ENCODE results near the gene GOLGA1. TPM values are rescaled to one million over a fixed set of nuclear protein-coding genes. Genes with fewer than 3 reads are reported as not detected.

Gene GOLGA1
- total RNA-seq, 1 donor from 2014 or later: 36.8 TPM

DNA sequence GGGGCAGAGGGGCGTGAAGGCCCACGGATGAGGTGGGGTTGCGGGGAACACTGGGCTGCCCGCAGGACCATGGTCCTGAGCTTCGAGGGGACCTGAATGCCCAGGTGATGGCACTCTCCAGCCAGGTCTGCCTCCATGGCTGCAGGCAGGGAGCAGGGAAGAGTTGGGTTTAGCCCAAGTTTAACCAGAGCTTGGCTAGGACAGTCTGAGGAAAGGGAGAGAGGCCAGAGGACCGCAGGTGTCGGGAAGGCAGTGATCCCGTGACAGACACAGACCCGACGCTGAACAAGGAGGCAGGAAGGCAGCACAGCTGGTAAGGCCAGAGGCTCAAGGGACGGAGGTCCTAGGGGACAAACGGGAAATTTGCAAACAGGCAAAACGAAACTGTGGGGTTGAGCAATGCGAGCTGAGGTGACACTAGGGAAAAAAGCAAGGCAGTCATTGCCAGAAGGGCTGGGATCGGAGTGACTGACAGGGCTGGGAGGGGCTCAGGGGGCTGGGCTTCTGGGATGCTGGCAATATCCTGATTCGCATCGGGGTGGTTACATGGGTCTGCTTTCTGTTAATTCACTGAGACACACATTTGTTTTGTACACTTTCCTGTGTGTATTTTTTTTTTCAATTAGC, 53.9 kb downstream of the GOLGA1 start:
- no peak for DNase-seq (ENCODE audit: low spot score in 2 of 2)
- H3K4me3 ChIP-seq: no peak overlapping the region
- intact Hi-C loops (cut with DNase I): no loop called here
- H3K27ac ChIP-seq: no peak overlapping the region
- H3K9me3 ChIP-seq: no peaks in the 10 kb centered on the region
- H3K36me3 ChIP-seq: peaks cover 86 to 88% of the 10 kb centered on the region in 2 donors
- H3K4me1 ChIP-seq: no peaks in the 10 kb centered on the region
- H3K27me3 ChIP-seq: no peaks in the 10 kb centered on the region
- TF ChIP-seq, protein P1, sequence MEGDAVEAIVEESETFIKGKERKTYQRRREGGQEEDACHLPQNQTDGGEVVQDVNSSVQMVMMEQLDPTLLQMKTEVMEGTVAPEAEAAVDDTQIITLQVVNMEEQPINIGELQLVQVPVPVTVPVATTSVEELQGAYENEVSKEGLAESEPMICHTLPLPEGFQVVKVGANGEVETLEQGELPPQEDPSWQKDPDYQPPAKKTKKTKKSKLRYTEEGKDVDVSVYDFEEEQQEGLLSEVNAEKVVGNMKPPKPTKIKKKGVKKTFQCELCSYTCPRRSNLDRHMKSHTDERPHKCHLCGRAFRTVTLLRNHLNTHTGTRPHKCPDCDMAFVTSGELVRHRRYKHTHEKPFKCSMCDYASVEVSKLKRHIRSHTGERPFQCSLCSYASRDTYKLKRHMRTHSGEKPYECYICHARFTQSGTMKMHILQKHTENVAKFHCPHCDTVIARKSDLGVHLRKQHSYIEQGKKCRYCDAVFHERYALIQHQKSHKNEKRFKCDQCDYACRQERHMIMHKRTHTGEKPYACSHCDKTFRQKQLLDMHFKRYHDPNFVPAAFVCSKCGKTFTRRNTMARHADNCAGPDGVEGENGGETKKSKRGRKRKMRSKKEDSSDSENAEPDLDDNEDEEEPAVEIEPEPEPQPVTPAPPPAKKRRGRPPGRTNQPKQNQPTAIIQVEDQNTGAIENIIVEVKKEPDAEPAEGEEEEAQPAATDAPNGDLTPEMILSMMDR (IDR thresholded peaks at IDR 0.05): no peak

DNA sequence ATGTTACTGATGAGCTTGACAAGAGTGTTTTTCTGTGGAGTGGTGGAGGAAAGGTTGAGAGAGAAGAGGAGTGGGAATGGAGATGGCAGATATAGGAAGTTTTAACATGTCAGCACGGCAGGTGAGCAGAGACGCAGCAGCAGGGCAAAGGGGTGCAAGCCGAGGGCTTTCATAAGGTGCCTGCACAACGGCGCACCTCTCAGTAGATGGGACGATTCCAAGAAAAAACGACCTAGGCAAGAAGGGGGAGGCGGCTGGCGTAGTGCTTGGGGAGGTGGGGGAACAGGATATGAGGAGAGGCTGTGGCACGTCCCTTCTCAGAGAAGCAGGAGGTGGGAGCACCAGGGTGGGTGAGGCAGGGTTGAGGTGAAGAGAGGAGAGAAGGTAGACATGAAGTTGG, 54.4 kb downstream of the GOLGA1 start:
- Histone ChIP-seq H3K4me3 (no peak overlapping the region), H3K27ac (no peak overlapping the region), H3K4me1 (no peaks in the 10 kb centered on the region), H3K9me3 (no peaks in the 10 kb centered on the region), H3K36me3 (peaks cover 86% of the 10 kb centered on the region in 2 donors), H3K27me3 (no peaks in the 10 kb centered on the region)
- no peak for DNase-seq (ENCODE audit: low spot score in 2 of 2)
- TF ChIP-seq, protein P1 (IDR thresholded peaks at IDR 0.05): no peak
- intact Hi-C loops (cut with DNase I): no loop called here

DNA sequence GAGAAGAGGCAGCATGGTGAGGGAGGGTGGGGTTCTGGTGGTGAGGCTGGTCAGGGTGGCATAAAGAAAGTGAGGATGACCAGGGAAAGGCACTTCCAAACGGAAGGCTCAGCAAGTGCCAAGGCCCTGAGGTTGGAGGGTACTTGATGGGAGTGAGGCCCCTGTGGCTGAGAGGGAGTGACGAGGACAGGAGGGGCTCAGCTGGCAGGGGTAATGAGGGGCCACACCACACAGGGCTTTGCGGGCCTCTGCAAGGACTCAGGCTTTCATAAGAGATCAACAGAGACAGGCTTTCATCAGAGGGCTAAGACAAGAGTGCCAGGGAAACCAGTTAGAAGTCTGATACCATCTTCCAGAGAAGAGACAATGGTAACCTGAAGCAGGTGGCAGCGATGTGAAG, 55.3 kb downstream of the GOLGA1 start:
- intact Hi-C loops (cut with DNase I): no loop called here
- H3K4me1 ChIP-seq: no peaks in the 10 kb centered on the region
- no peak overlapping the region for H3K4me3 ChIP-seq
- H3K27ac ChIP-seq: no peak overlapping the region
- no peak for DNase-seq (ENCODE audit: low spot score in 2 of 2)
- peaks cover 85 to 86% of the 10 kb centered on the region in 2 donors for H3K36me3 ChIP-seq
- TF ChIP-seq, protein P1 (IDR thresholded peaks at IDR 0.05): no peak
- no peaks in the 10 kb centered on the region for H3K9me3 ChIP-seq
- no peaks in the 10 kb centered on the region for H3K27me3 ChIP-seq

DNA sequence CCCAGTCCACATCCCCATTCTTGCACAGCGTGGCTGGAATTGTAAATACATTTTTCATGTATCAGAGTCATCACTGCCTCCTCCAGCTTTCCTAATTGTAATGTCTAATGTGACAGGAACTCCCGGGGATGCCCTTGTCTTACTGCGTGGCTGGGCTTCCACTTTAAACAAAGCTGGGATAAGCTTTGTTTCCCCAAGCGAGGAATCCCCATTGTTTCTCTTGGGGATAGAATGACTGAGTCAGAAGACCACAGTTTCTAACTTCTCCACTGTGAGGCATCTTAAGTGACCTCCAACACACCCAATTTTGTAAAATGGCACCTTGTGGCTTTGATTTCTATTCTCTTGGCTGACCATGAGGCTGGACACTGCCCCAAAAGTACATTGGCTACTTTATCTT, 56.5 kb downstream of the GOLGA1 start:
- TF ChIP-seq, protein P1 (IDR thresholded peaks at IDR 0.05): no peak
- H3K36me3 ChIP-seq: peaks cover 85 to 88% of the 10 kb centered on the region in 2 donors
- H3K9me3 ChIP-seq: no peaks in the 10 kb centered on the region
- no peak for DNase-seq (ENCODE audit: low spot score in 2 of 2)
- H3K4me1 ChIP-seq: no peaks in the 10 kb centered on the region
- intact Hi-C loops (cut with DNase I): no loop called here
- no peak overlapping the region for H3K27ac ChIP-seq
- H3K4me3 ChIP-seq: no peak overlapping the region
- no peaks in the 10 kb centered on the region for H3K27me3 ChIP-seq

DNA sequence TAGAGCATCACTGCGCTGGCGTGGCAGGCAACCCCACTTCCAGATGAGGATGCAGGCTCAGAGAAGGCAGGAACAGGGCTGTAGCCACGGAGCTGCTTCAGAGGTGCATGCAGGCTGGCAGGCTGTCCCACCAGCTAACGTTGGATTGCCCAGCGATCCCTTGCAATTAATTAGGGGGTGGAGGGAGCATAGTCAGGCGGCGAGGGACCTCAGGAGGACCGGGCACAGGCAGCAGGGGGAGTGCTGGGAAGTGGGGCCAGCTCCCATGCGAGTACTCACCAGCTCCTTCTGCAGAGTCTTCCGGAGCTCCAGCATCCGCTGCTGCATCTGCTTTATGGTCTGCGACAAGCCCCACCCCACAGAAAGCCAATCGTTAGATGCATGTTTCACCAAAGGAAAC, 58.7 kb downstream of the GOLGA1 start:
- TF ChIP-seq, protein P1 (IDR thresholded peaks at IDR 0.05): no peak
- no peak for DNase-seq (ENCODE audit: low spot score in 2 of 2)
- Histone ChIP-seq H3K27ac (no peak overlapping the region), H3K4me1 (no peaks in the 10 kb centered on the region), H3K36me3 (peaks cover 82 to 88% of the 10 kb centered on the region in 2 donors), H3K27me3 (no peaks in the 10 kb centered on the region), H3K9me3 (no peaks in the 10 kb centered on the region), H3K4me3 (no peak overlapping the region)
- intact Hi-C loops (cut with DNase I): no loop called here
